ENCODE measurements around the gene ANKRD50. TPM values are rescaled to one million over a fixed set of nuclear protein-coding genes. Genes with fewer than 3 reads are reported as not detected.

Gene ANKRD50
- total RNA-seq, 2 experiments from 2014 or later = 0.27 to 0.36 TPM

GRCh38 chr4:124717101-124717500, 4.6 kb upstream of the ANKRD50 start:
- ChIA-PET POLR2A (no interaction called here), CTCF (no interaction called here)
- no peak overlapping the region for H3K4me3 Mint-ChIP-seq
- DNase-seq (no peak), ATAC-seq (ENCODE audit: poor library complexity) (no peak)
- no peak overlapping the region for H3K27ac Mint-ChIP-seq
- Histone ChIP-seq H3K27me3 (ENCODE audit: control insufficient read depth in 1 of 2, insufficient read depth in 2 of 2, low read length in 2 of 2) (peaks cover 0 to 4% of the 10 kb centered on the region in 2 experiments), H3K4me1 (ENCODE audit: insufficient read depth, low read length) (peaks cover 7% of the 10 kb centered on the region), H3K9me3 (ENCODE audit: control insufficient read depth in 1 of 2, insufficient read depth in 1 of 2, low read length in 2 of 2) (peaks cover 0 to under 1% of the 10 kb centered on the region in 2 experiments), H3K4me3 (ENCODE audit: low read length) (no peak overlapping the region), H3K36me3 (ENCODE audit: insufficient read depth, low read length) (no peaks in the 10 kb centered on the region), H3K27ac (ENCODE audit: low read depth in 1 of 2, low read length in 2 of 2) (no peak overlapping the region)
- no peaks in the 10 kb centered on the region for H3K27me3 Mint-ChIP-seq
- intact Hi-C loops (cut with DNase I, micrococcal nuclease) = loop anchor here (10.0 kb wide), 2 partner anchors 1322 to 1332 kb away; partner anchors contain the start of gene SPRY1 (in 1 of the 2)
- H3K9me3 Mint-ChIP-seq = no peaks in the 10 kb centered on the region
- H3K36me3 Mint-ChIP-seq (ENCODE audit: low read depth) = no peaks in the 10 kb centered on the region
- TF ChIP-seq CTCF (IDR thresholded peaks at IDR 0.05) = no peak
- H3K4me1 Mint-ChIP-seq (ENCODE audit: low read depth) = peaks cover 8% of the 10 kb centered on the region

GRCh38 chr4:124713185-124713592, 657 bp upstream of the ANKRD50 start:
- peak overlapping the region; percentile 61 for H3K4me3 ChIP-seq (ENCODE audit: low read length)
- ATAC-seq (ENCODE audit: poor library complexity) (no peak), DNase-seq (peak in 6 of 14 experiments; percentile 4 to 59 (median 16))
- H3K9me3 ChIP-seq (ENCODE audit: control insufficient read depth in 1 of 2, insufficient read depth in 1 of 2, low read length in 2 of 2) = peaks cover 0 to 5% of the 10 kb centered on the region in 2 experiments
- intact Hi-C loops (cut with DNase I, micrococcal nuclease) = loop anchor here (10.0 kb wide), 2 partner anchors 1318 to 1328 kb away; partner anchors contain the start of gene SPRY1 (in 1 of the 2)
- H3K27me3 ChIP-seq (ENCODE audit: control insufficient read depth in 1 of 2, insufficient read depth in 2 of 2, low read length in 2 of 2) = peaks cover 0 to 8% of the 10 kb centered on the region in 2 experiments
- no peak for TF ChIP-seq CTCF (IDR thresholded peaks at IDR 0.05)
- peak overlapping the region in 1 of 2 donors; percentile 19 for H3K27ac ChIP-seq (ENCODE audit: low read depth in 1 of 2, low read length in 2 of 2)
- Mint-ChIP-seq H3K4me3 (peak overlapping the region; percentile 90), H3K27ac (peak overlapping the region; percentile 70), H3K4me1 (ENCODE audit: low read depth) (peaks cover 8% of the 10 kb centered on the region), H3K36me3 (ENCODE audit: low read depth) (no peaks in the 10 kb centered on the region), H3K9me3 (no peaks in the 10 kb centered on the region), H3K27me3 (no peaks in the 10 kb centered on the region)
- CTCF ChIA-PET = no interaction called here
- no peaks in the 10 kb centered on the region for H3K36me3 ChIP-seq (ENCODE audit: insufficient read depth, low read length)
- POLR2A ChIA-PET = no interaction called here
- H3K4me1 ChIP-seq (ENCODE audit: insufficient read depth, low read length) = peaks cover 16% of the 10 kb centered on the region

GRCh38 chr4:124711471-124712371, 811 bp downstream of the ANKRD50 start:
- Histone ChIP-seq H3K27ac (ENCODE audit: low read depth in 1 of 2, low read length in 2 of 2) (no peak overlapping the region), H3K27me3 (ENCODE audit: control insufficient read depth in 1 of 2, insufficient read depth in 2 of 2, low read length in 2 of 2) (peaks cover 0 to 8% of the 10 kb centered on the region in 2 experiments), H3K4me1 (ENCODE audit: insufficient read depth, low read length) (peaks cover 16% of the 10 kb centered on the region), H3K9me3 (ENCODE audit: control insufficient read depth in 1 of 2, insufficient read depth in 1 of 2, low read length in 2 of 2) (peaks cover 0 to 5% of the 10 kb centered on the region in 2 experiments), H3K36me3 (ENCODE audit: insufficient read depth, low read length) (no peaks in the 10 kb centered on the region), H3K4me3 (ENCODE audit: low read length) (peak overlapping the region; percentile 61)
- H3K4me1 Mint-ChIP-seq (ENCODE audit: low read depth) = peaks cover 8% of the 10 kb centered on the region
- H3K9me3 Mint-ChIP-seq = no peaks in the 10 kb centered on the region
- H3K27ac Mint-ChIP-seq = no peak overlapping the region
- H3K27me3 Mint-ChIP-seq = no peaks in the 10 kb centered on the region
- H3K36me3 Mint-ChIP-seq (ENCODE audit: low read depth) = no peaks in the 10 kb centered on the region
- no peak overlapping the region for H3K4me3 Mint-ChIP-seq
- ChIA-PET CTCF (no interaction called here), POLR2A (no interaction called here)
- intact Hi-C loops (cut with DNase I, micrococcal nuclease) = loop anchor here (10.0 kb wide), 2 partner anchors 1317 to 1327 kb away; partner anchors contain the start of gene SPRY1 (in 1 of the 2)
- DNase-seq (peak in 7 of 14 experiments; percentile 1 to 49 (median 32)), ATAC-seq (ENCODE audit: poor library complexity) (peak; percentile 12)
- TF ChIP-seq CTCF (IDR thresholded peaks at IDR 0.05) = no peak

Data from CD4-positive, alpha-beta T cell (primary cell).